ENCODE data around the gene BTBD6. TPM values are rescaled to one million over a fixed set of nuclear protein-coding genes. Genes with fewer than 3 reads are reported as not detected.

BTBD6 gene
- total RNA-seq, 2 donors from 2014 or later: 38.4 to 42.4 TPM

DNA sequence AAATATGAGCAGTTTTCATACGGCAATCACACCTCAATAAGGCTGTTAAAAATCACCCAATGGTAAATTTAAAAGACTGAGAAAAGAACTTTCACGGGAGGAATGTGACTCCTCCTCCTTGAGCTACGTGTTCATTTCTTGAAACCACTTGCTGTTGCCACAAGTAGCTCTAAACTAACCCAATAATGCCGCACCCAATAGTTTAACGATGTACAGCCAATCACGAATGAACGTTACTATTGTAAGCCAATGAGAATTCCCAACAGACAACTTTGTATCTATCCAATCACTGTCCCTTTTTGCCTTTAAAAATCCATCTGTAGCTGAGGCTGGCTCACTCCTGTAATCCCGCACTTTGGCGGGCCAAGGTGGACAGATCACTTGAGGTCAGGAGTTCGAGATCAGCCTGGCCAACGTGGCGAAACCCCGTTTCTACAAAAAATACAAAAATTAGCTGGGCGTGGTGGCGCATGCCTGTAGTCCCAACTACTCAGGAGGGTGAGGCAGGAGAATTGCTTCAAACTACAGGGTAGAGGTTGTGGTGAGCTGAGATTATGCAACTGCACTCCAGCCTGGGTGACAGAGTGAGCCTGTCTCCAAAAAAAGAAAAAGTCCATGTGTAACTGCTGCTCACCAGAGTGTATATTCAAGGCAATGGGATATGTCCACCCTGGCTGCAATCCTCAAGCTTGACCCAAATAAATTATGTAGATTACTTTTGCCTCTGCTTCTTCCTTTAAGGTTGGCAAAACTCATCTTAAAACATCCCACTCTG lies 24.4 kb upstream of the BTBD6 start:
- DNase-seq (ENCODE audit: low spot score): no peak
- intact Hi-C loops (cut with DNase I): no loop called here

DNA sequence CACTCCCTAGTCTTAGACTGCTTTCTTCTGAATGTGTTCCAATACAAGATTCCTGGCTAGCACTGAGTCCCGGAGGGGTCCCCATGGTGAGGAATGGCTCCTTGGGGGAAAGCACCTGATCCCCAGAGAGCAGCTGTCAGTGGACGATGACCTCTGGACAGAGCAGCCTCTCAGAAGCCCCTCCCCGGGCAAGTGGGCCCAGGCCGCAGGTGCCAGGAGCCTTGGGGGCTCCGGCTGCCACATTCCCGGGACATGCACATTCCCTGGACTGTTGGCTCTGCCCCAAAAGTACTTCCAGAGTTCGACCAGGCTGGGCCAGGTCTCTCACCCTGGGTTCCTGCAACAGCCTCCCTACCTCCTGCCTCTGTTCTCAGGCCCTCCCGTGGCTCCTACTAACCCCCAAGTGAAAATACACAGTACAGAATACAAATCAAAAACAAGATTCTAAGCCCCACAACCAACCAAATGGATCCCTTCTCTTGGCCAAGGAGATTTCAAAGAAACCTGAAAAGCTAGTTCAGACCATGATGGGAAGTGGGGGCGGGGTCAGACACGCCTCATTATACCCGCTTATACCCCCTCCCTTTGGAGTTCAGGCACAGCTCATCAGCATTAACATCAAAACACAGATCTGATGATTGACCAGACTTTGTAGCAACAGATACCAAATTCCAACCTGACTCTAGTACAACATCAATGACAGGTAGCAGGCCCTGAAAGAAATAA lies 23.3 kb upstream of the BTBD6 start:
- intact Hi-C loops (cut with DNase I): no loop called here
- DNase-seq (ENCODE audit: low spot score): no peak

DNA sequence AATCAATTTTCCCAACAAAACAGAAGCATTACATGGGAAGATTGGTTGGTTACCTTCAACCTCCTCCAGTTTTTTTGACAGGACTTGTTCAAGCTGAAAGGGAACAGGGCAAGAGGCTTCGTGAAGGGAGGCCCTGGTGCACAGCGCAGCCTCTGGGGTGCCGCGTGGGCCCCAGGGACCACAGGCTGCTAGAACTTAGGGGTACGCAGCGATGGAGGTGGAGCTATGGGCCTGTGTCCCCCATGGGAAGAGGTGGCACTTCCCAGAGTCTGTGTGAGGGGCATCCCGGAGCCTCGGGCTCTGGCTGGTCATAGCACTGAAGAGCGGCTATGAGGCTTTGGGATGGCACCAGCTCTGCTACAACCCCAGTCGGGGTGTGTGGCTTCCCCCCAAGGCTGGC lies 22.1 kb upstream of the BTBD6 start:
- intact Hi-C loops (cut with DNase I): no loop called here
- DNase-seq (ENCODE audit: low spot score): no peak

DNA sequence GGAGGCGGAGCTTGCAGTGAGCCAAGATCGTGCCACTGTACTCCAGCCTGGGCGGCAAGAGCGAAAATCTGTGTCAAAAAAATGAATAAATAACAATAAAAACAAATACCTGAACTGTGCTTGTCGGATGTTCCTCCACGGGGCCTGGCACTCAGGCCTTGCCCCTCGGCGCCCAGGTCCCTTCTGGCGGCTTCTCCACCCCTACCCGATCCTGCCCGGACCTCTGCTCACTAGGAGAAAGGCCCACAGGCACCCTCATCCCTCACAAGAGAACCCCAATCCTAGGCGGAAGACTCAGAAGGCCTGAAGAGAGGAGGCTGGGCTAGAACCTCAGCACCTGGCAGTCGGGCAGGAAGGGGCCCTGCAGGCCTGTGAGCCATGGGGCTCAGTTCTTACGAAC lies 21.0 kb upstream of the BTBD6 start:
- DNase-seq (ENCODE audit: low spot score): no peak
- intact Hi-C loops (cut with DNase I): no loop called here

DNA sequence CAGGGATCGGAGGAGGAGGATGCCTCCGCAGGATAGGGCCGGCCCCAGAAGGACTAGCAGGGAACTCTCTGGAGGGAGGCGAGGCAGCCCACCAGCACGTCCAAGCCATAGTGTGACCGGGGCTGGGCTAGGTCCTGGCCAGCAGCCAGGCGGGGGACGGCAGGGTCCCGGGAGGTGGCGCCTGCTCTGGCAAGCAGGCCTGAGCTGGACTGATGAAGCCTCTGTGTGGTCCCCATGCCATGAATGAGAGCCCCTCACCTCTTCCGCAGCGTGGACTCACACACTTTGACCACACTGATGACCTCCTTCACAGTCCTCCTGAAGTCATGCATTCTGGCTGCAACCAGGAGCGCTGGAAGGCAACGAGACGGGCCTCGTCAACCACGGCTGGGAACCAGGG lies 19.8 kb upstream of the BTBD6 start:
- no peak for DNase-seq (ENCODE audit: low spot score)
- intact Hi-C loops (cut with DNase I): no loop called here

DNA sequence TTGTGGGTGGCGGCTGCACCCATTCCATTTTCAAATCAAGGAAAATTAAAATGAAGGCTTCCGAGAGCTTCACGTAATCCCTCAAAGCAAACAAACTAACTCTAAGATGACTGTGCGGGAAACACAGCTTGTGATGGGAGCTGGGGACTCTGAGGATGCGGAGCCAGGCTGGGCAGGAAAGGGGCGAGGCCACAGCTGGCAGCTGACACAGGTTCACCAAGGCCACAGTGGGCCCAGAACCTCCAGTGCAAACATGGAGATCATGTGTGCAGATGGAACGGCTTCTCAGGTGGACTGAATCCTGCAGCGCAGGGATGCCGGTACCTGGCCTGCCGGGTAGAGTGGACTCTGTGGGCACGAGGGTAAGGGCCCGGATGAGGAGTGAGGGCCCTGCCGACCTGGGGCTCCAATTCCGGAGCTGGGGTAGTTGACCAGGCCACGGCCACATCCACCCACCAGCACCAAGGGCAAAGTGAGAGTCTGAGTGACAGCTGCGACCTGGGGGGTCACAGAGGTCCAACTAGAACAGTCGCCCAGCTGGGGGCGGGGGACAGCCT lies 19.2 kb upstream of the BTBD6 start:
- intact Hi-C loops (cut with DNase I): no loop called here

DNA sequence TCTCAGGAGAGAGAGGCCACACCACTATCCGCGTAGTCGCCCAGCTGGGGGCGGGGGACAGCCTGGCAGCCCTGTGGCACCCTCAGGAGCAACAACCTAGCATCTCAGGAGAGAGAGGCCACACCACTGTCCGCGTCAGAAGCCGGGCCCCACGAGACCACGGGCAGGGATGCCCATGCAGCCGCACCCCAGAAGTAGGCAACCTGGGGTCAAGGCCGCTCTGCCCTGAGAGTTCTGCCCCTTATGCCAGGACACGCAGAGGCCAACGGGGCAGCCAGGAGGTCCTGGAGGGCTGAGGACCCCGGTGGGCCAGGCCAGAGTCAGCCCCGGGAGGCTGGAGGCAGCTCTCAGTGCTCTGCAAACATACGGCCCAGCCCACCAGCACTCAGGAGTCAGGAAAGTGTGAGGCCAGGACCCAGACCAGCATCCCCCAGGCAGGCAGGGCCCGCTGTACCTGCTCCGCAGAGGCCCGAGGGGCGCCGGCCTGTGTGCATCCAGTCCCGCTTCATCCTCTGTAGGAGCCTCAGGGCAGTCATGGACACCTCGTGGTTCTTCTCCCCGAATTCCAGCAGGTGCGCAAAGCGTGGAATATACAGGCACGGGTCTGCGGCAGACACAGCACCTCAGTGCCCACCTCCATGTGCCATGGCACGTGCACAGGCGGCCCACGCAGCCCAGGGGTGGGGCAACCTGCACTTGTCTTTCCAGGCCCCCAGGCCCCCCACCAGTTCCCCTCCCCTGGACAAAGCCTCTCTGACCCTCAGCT lies 7.3 kb upstream of the BTBD6 start:
- DNase-seq (ENCODE audit: low spot score): peak; percentile 73
- intact Hi-C loops (cut with DNase I): no loop called here

More for the DNA sequence above, 19.2 kb upstream of the BTBD6 start:
- no peak for DNase-seq (ENCODE audit: low spot score)

DNA sequence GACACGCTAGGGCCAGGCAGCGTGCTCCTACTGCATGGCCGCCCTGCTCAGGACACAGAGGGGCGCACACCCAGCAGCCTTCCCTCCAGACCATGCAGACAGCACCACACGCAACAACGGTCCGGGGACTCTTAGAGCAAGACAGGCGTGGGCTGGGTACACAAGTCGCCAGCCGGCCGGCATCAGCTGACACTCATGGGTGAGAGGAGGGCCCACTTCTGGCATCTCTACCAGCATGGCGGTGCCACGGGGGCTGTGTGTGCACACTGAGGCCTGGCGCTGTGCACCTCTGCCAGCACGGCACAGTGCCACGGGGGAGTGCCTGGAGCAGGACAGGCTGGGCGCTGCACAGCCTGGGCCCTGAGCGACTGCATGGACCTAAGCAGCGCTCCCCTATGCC lies 6.7 kb upstream of the BTBD6 start:
- DNase-seq (ENCODE audit: low spot score): peak; percentile 54
- intact Hi-C loops (cut with DNase I): no loop called here

DNA sequence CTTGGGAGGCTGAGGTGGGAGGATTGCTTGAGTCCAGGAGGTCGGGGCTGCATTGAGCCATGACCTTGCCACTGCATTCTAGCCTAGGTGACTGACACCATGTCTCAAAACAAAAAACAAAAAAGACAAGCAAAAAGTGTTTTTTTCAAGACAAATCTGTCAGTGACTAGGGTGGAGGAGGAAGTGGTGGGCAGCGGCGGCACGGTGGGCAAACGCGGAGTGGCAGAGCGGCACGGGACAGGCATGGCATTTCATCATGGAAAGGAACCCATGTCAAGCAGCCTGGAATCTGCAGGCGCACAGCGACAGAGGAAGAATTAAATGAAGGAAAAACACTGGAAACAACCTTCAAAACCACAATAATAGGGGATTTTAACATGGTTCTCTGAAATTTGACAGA lies 4.0 kb upstream of the BTBD6 start:
- intact Hi-C loops (cut with DNase I): no loop called here
- DNase-seq (ENCODE audit: low spot score): no peak

DNA sequence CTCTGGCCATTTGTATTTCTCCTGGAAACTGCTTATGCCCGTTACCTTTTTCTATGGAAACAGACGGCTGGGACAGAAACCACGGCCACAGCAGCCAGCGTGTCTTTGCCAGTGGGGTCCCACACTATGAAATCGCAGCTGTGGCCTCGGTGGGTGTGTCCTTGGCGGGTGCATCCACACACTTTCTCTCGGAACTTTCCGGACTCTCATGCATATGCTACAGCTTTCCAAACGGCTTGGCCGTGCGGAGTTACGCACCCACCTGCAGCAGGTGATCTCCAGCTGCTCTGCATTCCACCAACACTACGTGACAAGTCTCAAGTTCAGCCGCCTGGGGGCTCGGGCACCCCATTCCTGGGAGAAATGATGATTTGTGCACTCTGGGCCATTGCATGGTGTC lies 1.3 kb upstream of the BTBD6 start:
- DNase-seq (ENCODE audit: low spot score): peak; percentile 62
- intact Hi-C loops (cut with DNase I): loop anchor here in 1 of 2 donors (5.0 kb wide), 1 partner anchor 45 kb away; no protein-coding TSS in a partner anchor

DNA sequence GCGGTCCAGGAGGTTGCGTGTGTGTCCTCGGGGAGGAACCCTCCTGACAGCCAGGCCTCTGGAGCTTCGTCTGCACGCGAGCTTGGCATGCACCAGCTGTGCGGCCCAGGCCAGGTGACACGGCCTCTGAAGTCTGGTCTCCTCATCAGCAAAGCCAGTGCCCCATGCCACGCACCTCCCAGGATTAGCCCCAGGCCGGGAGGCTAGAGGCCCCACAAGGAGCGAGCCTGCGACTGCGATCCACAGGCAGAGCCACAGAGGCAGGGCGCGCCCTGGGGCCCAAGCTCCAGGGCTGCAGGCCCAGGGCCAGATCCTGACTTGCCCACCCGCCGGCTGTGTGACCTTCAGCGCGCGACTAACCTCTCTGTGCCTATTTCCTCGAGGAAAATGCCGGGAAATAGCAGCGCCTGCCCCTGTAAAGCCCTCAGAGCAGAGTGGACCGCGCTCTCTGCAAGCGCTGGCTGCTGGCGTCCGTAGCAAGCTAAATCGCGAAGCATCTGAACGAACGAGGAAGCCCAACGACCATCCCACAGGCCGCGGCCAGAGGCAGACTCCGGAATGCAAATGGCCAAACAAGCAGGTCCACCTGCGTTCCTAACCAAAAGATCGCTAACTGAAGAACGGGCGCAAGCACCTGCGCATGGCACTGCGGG lies 492 bp upstream of the BTBD6 start:
- DNase-seq (ENCODE audit: low spot score): peak; percentile 81
- intact Hi-C loops (cut with DNase I): loop anchor here in 1 of 2 donors (5.0 kb wide), 1 partner anchor 46 kb away; no protein-coding TSS in a partner anchor

DNA sequence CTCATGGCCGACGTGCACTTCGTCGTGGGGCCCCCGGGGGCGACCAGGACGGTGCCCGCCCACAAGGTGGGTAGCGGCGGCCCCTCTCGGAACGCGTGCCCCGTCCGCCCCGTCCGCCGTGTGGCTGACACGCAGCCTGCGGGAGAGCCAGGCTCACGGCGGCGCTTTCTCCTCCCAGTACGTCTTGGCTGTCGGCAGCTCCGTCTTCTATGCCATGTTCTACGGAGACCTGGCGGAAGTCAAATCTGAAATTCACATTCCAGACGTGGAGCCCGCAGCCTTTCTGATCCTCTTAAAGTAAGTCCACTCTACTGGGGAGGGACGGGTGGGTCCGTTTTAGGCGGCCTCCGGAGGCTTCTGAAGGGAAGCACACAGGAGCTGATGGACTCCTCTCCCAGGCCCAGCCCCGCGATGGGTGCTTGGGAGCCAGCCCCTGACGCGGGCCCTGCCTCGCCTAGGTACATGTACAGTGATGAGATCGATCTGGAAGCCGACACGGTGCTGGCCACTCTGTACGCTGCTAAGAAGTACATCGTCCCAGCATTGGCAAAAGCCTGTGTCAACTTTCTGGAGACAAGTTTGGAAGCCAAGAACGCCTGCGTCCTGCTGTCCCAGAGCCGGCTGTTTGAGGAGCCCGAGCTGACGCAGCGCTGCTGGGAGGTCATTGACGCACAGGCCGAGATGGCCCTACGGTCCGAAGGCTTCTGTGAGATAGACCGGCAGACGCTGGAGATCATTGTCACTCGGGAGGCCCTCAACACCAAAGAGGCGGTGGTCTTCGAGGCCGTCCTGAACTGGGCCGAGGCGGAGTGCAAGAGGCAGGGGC lies 1.1 kb downstream of the BTBD6 start:
- peak; percentile 85 for DNase-seq (ENCODE audit: low spot score)
- intact Hi-C loops (cut with DNase I): loop anchor here in 1 of 2 donors (5.0 kb wide), 1 partner anchor 47 kb away; no protein-coding TSS in a partner anchor

DNA sequence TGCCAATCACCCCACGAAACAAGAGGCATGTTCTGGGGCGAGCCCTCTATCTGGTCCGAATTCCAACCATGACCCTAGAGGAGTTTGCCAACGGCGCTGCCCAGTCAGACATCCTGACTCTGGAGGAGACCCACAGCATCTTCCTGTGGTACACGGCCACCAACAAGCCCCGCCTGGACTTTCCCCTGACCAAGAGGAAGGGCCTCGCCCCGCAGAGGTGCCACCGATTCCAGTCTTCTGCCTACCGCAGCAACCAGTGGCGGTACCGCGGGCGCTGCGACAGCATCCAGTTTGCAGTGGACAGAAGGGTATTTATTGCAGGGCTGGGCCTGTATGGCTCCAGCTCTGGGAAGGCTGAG lies 1.7 kb downstream of the BTBD6 start:
- intact Hi-C loops (cut with DNase I): no loop called here
- DNase-seq (ENCODE audit: low spot score): peak; percentile 72

DNA sequence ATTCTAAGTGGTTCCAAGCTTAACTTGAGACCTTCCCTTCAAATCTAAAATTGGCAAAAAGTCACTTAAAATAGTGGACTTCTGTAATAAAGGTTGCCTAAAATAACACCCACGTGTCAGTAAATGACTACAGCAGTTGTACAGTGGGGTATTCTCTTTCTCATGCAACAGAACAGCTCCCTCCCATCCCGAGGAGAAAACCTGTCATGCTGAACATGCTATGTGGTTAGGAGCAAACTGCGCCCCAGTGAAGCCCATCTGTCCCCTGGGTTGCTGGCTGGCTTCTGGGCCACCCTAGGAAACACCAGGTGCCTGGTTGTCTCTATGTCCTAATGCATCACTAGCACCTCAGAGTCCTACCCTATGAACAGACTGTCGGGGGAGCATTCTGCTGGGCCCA lies 2.7 kb downstream of the BTBD6 start:
- no peak for DNase-seq (ENCODE audit: low spot score)
- intact Hi-C loops (cut with DNase I): no loop called here

DNA sequence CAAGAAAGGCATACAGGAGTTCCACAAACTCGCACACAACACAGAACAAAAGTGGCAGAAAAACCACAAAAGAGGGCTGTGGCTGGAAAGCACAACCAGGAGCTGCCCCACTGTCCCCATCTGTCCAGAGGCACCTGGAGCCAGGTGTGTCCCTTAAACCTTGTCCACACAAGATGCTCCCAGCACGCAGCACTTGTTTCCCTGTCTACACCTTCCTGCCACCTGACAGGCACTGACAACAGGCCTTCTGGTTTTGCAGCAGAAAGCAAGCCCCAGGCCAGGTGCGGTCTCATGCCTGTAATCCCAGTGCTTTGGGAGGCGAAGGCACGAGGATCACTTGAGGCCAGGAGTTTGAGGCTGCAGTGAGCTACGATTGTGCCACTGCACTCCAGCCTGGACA lies 3.6 kb downstream of the BTBD6 start:
- intact Hi-C loops (cut with DNase I): no loop called here
- DNase-seq (ENCODE audit: low spot score): peak; percentile 58

DNA sequence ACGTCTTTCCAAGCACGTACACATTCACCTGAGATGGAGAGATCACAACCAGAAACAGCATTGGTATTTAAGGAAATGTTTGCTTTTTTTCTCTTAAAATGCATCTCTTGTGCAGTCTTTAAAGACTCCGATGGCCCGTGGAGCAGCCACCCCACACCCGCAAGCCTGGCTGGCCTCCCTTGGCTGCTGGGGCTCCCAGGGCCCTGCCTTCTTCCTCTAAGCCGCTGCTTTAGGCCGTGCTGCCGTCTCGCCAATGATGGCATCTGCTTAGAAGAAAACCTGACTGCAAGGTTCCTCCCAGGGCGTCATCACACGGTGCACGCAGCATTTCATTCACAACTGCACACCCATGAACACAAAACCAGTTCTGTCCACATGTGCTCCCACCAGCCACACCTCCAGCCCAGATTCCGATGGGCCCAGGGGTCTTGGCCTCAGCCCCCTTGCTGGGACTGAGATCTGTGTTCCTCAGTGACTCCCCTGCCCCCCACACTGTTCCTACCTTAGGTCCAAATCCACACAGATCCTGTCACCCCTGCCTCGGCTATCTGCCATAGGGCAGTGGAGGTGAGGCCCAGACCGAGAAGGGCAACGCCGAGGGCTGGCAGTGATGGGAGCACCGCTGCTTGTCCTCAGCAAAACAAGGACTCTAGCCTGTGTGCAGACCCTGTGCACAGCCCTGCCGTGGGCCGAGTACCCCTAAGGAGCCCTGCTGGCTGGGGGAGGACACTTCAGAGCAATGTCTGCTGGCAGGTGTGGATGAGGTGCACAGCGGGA lies 4.4 kb downstream of the BTBD6 start:
- peak; percentile 67 for DNase-seq (ENCODE audit: low spot score)
- intact Hi-C loops (cut with DNase I): no loop called here

DNA sequence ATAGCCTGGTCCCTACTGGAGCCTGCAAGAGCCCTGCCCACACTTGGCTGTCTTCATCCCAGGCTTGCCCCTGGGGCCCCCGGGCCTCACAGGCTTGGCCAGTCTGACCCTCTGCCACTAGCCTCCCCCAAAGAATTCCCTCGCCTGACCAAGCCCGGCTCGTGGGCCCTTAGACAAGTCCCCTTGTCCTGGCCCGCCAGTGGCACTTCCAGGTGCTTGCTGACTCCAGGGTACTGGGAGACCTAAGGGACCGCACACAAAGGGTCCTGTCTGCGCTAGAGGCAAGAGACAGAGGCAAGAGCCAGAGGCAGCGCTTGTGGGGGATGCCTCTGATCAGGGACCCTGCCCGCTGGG lies 5.0 kb downstream of the BTBD6 start:
- peak; percentile 79 for DNase-seq (ENCODE audit: low spot score)
- intact Hi-C loops (cut with DNase I): no loop called here

DNA sequence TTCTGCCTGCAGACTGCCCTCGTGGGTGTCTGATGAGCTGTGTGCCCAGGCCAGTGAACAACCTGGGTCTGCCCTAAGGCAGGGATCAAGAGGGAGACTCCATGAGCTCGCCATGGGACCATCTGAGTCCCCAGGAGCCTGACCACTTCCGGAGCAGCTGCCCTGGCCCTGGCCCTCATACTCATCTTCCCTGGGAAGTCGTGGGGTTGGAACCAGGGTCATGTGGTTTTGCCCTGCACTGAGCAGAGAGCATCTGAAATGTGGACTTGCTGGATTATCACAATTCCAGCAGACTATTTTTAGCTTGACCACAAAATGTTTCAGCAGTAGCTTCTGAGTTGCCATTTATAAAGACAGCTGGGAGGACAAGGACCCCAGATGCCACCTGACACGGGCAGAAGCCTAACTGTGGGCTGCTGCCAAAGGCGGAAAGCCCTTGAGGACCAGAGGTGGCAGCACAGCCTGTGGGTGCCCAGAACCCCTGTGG lies 6.7 kb downstream of the BTBD6 start:
- intact Hi-C loops (cut with DNase I): no loop called here

More for the DNA sequence above, 6.7 kb downstream of the BTBD6 start:
- no peak for DNase-seq (ENCODE audit: low spot score)

All from posterior vena cava (tissue), 2 donors.